ENCODE results near the gene RFC2. TPM values are rescaled to one million over a fixed set of nuclear protein-coding genes. Genes with fewer than 3 reads are reported as not detected.

The RFC2 gene
- total RNA-seq, 4 donors from 2014 or later, result 5.8 to 23.1 (median 7.3) TPM

DNA sequence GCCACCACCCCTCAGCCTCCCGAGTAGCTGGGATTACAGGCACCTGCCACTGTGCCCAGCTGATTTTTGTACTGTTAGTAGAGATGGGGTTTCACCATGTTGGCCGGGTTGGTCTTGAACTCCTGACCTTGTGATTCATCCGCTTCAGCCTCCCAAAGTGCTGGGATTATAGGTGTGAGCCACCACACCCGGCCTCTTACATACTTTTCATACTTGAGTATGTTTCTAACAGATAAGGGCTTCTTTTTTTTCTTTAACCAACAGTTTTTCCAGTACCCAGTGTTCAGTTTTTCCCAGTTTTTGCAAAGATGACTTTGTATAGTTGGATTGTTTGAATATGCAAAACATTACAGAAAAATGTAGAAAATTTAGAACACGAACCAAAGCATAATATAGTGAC, 72.4 kb downstream of the RFC2 start:
- Histone ChIP-seq H3K36me3 (peaks cover 0 to 4% (median 0%) of the 10 kb centered on the region in 3 donors), H3K9me3 (no peaks in the 10 kb centered on the region), H3K4me1 (peaks cover 0 to 90% (median 25%) of the 10 kb centered on the region in 4 donors), H3K27ac (no peak overlapping the region), H3K4me3 (no peak overlapping the region), H3K27me3 (no peaks in the 10 kb centered on the region)
- TF ChIP-seq, protein P1, sequence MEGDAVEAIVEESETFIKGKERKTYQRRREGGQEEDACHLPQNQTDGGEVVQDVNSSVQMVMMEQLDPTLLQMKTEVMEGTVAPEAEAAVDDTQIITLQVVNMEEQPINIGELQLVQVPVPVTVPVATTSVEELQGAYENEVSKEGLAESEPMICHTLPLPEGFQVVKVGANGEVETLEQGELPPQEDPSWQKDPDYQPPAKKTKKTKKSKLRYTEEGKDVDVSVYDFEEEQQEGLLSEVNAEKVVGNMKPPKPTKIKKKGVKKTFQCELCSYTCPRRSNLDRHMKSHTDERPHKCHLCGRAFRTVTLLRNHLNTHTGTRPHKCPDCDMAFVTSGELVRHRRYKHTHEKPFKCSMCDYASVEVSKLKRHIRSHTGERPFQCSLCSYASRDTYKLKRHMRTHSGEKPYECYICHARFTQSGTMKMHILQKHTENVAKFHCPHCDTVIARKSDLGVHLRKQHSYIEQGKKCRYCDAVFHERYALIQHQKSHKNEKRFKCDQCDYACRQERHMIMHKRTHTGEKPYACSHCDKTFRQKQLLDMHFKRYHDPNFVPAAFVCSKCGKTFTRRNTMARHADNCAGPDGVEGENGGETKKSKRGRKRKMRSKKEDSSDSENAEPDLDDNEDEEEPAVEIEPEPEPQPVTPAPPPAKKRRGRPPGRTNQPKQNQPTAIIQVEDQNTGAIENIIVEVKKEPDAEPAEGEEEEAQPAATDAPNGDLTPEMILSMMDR (IDR thresholded peaks at IDR 0.05), result no peak
- no peak for TF ChIP-seq POLR2A (IDR thresholded peaks at IDR 0.05)
- no peak for DNase-seq

Small RNAs within 50 kb of the gene (small RNA-seq; reads per million reads assigned to genes)
- gene MIR590, result 0 reads per million in 2 donors

Other genes starting within 250 kb of the RFC2 start
- 100 to 1,000 TPM in 1 of 4 donors, 10 to 100 TPM in 3; 11.5 to 210 (median 27.9) TPM for gene ELN, start 226.2 kb downstream of the RFC2 start, total RNA-seq
- 10 to 100 TPM in 2 of 4 donors, 1 to 10 TPM in 2; 3.7 to 38.0 (median 11.7) TPM for gene LIMK1, start 170.6 kb downstream of the RFC2 start, total RNA-seq
- gene EIF4H, start 80.0 kb downstream of the RFC2 start, total RNA-seq, result 100 to 1,000 TPM; 131 to 172 (median 149) TPM
- gene LAT2, start 44.4 kb downstream of the RFC2 start, total RNA-seq, result 10 to 100 TPM in 1 of 4 donors, 1 to 10 TPM in 3; 1.1 to 16.5 (median 4.8) TPM
- gene CLIP2, start 35.0 kb upstream of the RFC2 start, total RNA-seq, result 100 to 1,000 TPM in 1 of 4 donors, 10 to 100 TPM in 3; 35.4 to 212 (median 76.6) TPM
- 10 to 100 TPM in 3 of 4 donors, 1 to 10 TPM in 1; 2.8 to 27.1 (median 17.1) TPM for gene GTF2IRD1, start 199.5 kb upstream of the RFC2 start, total RNA-seq